GM13976 (cell line): Measurements from ENCODE around the gene MSGN1.

Source experiments
- DNase-seq: peaks from one replicate; pipeline ENCODE4 v3.0.0; 2012; ENCODE audit warnings: low spot score
- in situ Hi-C: fragments of 300-500 bp; cut with MboI; formaldehyde crosslinking; loops from one replicate; pipeline ENCODE4 v1.12.0; 2022; ENCODE audit warnings: low sequenced_read_pairs, mixed read lengths, inconsistent platforms; ENCODE audit not compliant: unreplicated experiment
- TF ChIP-seq, protein P1 (sequence below): IDR thresholded peaks from 2 replicates; pipeline ENCODE4 v1.5.1; 2012; ENCODE audit warnings: borderline replicate concordance, mild to moderate bottlenecking; ENCODE audit not compliant: insufficient read depth; ENCODE audit errors: extremely low read depth, missing control alignments, control extremely low read depth

The MSGN1 gene

DNA sequence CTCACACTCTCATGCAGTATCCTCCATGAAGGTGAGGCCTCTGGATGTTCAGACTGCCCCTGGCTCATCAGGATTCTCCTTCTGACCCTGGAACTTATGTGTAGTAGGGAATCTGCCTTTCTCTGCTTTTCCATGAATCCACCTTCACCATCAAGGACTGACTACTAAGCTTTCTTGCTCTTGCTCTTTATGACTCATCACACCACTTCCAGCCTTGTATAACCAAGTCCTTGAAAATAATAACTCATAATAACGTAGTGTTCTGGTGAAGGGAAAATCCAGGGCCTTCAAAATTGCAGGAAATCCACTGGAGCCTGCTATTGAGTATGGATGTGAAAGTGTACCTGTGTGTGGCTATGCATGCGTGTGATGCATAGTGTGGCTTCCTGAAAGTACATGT, 50.9 kb downstream of the MSGN1 start:
- in situ Hi-C loops, result loop anchor here (25.0 kb wide), 2 partner anchors 295 to 520 kb away; no protein-coding TSS in a partner anchor
- TF ChIP-seq, protein P1, sequence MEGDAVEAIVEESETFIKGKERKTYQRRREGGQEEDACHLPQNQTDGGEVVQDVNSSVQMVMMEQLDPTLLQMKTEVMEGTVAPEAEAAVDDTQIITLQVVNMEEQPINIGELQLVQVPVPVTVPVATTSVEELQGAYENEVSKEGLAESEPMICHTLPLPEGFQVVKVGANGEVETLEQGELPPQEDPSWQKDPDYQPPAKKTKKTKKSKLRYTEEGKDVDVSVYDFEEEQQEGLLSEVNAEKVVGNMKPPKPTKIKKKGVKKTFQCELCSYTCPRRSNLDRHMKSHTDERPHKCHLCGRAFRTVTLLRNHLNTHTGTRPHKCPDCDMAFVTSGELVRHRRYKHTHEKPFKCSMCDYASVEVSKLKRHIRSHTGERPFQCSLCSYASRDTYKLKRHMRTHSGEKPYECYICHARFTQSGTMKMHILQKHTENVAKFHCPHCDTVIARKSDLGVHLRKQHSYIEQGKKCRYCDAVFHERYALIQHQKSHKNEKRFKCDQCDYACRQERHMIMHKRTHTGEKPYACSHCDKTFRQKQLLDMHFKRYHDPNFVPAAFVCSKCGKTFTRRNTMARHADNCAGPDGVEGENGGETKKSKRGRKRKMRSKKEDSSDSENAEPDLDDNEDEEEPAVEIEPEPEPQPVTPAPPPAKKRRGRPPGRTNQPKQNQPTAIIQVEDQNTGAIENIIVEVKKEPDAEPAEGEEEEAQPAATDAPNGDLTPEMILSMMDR, result no peak
- no peak for DNase-seq
